Fibroblast of villous mesenchyme (primary cell): ENCODE results near the gene TPCN1. TPM values are rescaled to one million over a fixed set of nuclear protein-coding genes. Genes with fewer than 3 reads are reported as not detected.

Experiments
- DNase-seq: peaks from one replicate; pipeline ENCODE4 v3.0.0-alpha.2; 2010; ENCODE audit warnings: low read depth
- H3K4me3 ChIP-seq: 2 replicates; pipeline ENCODE4 v1.5.1; 2011; ENCODE audit warnings: low read depth, mild to moderate bottlenecking, low read length
- CTCF ChIP-seq: IDR thresholded peaks from 2 replicates; pipeline ENCODE4 v1.5.1; 2012; ENCODE audit warnings: low read depth, mild to moderate bottlenecking, low read length; ENCODE audit not compliant: insufficient read depth
- total RNA-seq: library from RNA; depleted of rRNA; stranded (reverse); fragments of >200 nt; gene quantifications from 2 replicates; pipeline ENCODE4 v1.2.3, GENCODE V29; 2012

TPCN1 gene
- total RNA-seq, 1 donor = 25.9 TPM

- no peak for DNase-seq
- no peak for TF ChIP-seq CTCF
- H3K4me3 ChIP-seq = no peak overlapping the region
Observed at GRCh38 chr12:113242026-113242418, 20.8 kb downstream of the TPCN1 start.

GRCh38 chr12:113242560-113242959 lies 21.3 kb downstream of the TPCN1 start:
- no peak overlapping the region for H3K4me3 ChIP-seq
- TF ChIP-seq CTCF = no peak
- DNase-seq = no peak

GRCh38 chr12:113244047-113244460 lies 22.8 kb downstream of the TPCN1 start:
- no peak for DNase-seq
- no peak overlapping the region for H3K4me3 ChIP-seq
- no peak for TF ChIP-seq CTCF

GRCh38 chr12:113244478-113244958 lies 23.3 kb downstream of the TPCN1 start:
- no peak for TF ChIP-seq CTCF
- H3K4me3 ChIP-seq = no peak overlapping the region
- DNase-seq = peak; percentile 69

- peak; percentile 98 for DNase-seq
- peak overlapping the region; percentile 34 for H3K4me3 ChIP-seq
- TF ChIP-seq CTCF = peak; percentile 18
Observed at GRCh38 chr12:113245695-113246477, 24.6 kb downstream of the TPCN1 start.

- no peak overlapping the region for H3K4me3 ChIP-seq
- TF ChIP-seq CTCF = no peak
- no peak for DNase-seq
Observed at GRCh38 chr12:113246478-113247122, 25.3 kb downstream of the TPCN1 start.
